HG03060 (cell line): ENCODE data around the gene NUDCD2.
"Not testable (repeated sequence)": the region's sequence is repeated elsewhere in the genome, so short reads cannot be mapped to it uniquely, and the experiment has no call there.

Source experiments
- ATAC-seq: cut with Tn5 transposase; IDR thresholded peaks from one replicate; pipeline ENCODE4 v1.9.1; 2021; ENCODE audit warnings: low read depth, moderate number of reproducible peaks; ENCODE audit not compliant: unreplicated experiment

Gene NUDCD2

GRCh38 chr5:163434401-163434866 is 25.5 kb downstream of the NUDCD2 start:
- no peak for ATAC-seq

- no peak for ATAC-seq
Observed at GRCh38 chr5:163433271-163433670, 26.6 kb downstream of the NUDCD2 start.

DNA sequence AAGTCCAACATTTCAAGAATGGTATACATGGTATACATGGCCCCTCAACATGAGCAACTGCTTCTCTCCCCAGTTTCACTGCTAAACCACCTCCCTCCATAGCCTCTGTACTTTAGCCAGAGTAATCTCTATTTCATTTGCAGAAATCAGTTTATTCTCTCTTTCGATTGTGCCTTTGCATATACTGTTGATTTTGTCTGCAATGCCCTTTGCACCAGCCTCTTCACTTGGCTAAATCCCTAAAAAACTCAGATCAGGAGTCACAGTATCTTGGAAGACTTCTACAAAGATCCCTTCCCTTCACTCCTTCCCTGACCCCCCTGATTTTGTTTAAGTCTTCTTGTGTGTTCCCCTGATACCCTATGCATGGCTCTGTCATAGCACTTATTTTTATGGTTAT is 27.4 kb downstream of the NUDCD2 start:
- ATAC-seq, result no peak

DNA sequence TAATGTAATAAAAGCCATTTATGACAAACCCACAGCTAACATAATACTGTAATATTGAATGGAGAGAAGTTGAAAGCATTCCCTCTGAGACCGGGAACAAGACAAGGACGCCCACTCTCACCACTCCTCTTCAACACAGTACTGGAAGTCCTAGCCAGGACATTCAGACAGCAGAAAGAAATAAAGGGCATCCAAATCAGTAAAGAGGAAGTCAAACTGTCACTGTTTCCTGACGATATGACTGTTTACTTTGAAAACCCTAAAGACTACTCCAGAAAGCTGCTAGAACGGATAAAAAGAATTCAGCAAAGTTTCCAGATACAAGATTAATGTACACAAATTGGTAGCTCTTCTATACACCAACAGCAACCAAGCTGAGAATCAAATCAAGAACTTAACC is 33.8 kb downstream of the NUDCD2 start:
- not testable (repeated sequence) for ATAC-seq

DNA sequence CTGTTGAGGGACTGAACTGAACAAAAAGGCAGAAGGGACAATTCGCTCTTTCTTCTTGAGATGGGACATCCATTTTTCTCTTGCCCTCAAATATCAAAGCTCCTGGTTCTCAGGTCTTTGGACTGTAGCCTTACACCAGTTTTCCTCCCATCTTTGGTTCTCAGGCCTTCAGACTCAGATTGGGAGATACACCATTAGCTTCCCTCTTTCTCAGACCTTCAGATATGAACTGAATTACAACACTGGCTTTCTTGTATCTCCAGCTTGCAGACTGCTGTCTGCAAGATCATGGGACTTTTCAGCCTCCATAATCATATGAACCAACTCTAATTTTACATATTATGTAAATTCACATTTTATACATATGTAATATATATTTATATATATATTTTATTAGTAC is 35.1 kb downstream of the NUDCD2 start:
- ATAC-seq, result no peak

DNA sequence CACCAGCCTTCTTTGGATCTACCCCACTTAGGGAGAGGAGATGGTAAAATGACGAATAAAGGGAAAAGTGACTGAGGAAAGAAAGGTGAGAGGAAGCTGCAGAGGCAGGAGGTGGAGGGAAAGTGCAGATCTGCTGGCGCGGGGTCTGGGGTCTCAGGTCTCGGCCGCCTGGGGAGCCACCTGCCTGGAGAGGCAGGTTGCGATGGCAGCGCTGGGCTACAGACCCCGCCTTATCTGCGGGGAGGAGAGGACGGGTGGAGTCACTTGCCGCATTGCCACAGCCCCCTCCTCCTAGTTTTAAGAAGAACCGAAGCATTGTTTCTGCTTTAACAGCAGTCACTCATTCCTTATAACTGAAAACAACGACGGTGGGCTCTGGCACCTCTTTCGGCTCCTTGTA is 44.2 kb downstream of the NUDCD2 start:
- not testable (repeated sequence) for ATAC-seq

DNA sequence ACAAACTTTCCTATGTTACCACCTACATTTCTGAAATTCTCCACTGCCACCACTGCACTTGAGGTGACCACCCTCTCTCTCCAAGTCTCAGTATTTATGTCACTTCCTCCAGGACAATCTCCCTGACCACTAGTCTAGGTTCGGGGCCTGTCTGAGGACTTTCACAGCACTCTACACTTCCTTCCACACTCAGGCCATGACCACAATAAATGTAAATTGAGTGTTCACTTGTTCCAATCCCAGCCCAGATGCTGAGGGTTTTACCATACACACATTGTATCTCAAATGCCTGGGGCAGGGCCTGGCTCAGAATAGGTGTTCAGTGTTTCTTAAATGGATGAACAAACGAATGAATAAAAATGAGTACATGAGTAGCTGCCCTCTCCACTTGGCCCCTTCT is 49.4 kb downstream of the NUDCD2 start:
- ATAC-seq, result no peak

- ATAC-seq, result no peak
Observed at GRCh38 chr5:163409384-163409783, 50.5 kb downstream of the NUDCD2 start.

DNA sequence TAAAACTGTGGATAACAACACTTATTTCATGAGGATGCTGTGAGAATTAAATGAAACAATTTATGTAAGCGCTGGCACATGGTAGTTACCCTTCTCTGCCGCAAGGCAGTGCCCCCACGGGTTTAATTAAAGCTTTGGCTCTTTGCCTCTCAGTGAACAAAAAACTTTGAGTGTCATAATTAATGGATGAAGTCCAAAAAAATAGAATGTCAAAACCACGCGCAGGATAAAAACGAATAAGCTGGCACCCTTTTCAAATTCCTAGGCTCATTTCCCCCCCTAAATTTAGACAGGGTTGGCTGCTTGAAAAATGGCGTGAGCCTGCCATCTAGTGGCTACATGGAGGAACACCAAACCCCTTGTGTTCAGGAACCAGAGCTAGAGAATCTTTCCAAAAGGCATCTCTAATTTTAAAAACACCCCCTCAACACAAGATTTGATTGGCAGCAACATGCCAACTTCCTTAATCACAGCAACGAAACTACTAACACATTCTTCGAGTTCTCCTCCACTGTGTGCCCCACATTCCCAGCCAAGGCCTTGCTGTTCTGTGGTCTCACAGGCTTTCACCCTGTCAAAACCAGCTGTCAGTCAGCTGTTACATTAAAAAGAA is 51.5 kb downstream of the NUDCD2 start:
- peak; percentile 48 for ATAC-seq

- ATAC-seq, result peak; percentile 90
Observed at GRCh38 chr5:163407034-163407655, 52.8 kb downstream of the NUDCD2 start.

GRCh38 chr5:163404364-163405173 is 55.3 kb downstream of the NUDCD2 start:
- ATAC-seq, result no peak

DNA sequence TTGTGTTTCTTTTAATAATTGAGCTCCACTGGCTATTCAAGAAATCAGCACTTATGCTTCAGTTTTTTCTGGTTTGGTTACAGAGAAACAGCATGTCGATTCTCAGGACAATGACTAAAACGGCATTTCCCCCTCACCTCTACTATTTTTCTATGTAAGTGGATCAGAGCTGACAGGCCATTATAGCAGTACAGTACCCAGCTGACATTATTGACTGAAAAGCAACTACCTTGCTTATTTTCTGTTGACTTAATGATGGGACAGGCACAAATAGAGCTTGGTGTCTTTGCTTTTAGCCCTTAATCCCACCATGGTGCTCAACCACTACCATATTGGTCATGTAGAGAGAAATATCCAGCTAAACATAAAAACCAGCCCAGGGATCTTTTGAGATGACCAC is 57.9 kb downstream of the NUDCD2 start:
- no peak for ATAC-seq

- no peak for ATAC-seq
Observed at GRCh38 chr5:163401271-163401670, 58.6 kb downstream of the NUDCD2 start.

DNA sequence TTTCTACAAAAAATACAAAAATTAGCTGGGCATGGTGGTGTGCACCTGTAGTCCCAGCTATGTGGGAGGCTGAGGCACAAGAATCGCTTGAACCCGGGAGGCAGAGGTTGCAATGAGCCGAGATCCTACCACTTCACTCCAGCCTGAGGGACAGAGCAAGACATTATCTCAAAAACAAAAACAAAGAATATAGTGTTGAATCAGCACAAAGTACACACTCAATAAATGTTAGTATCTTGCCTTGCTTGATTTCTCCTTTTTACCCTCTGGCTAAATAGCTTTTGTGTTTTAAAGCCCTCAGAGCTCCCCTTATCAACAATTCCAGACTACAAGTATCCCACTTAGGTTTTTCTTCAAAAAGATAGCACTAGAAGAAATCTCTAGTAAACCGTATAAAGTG is 60.0 kb downstream of the NUDCD2 start:
- ATAC-seq, result no peak

DNA sequence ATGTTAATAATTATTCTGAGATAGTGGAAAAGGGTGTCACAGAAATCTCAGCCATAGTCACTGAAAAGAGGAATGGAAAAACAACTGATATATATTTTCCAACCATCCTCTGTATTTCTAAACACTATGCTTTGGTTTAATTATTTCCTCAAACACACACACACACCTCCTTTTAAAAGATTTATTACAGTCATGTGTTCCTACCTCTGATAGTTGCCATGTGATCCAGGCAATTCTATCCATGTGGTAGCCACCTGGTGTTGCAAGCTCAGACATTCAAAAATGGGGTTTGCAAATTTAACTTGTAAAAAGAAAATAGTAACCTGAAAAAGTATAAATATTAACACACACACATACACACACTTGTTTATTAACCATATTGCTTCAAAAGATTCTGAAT is 62.5 kb downstream of the NUDCD2 start:
- no peak for ATAC-seq

- ATAC-seq, result not testable (repeated sequence)
Observed at GRCh38 chr5:163396818-163397340, 63.0 kb downstream of the NUDCD2 start.
